Ovary (tissue), 3 donors: ENCODE data around the gene PSMD14.

Experiments used
- CTCF ChIP-seq, 3 donors: fragments of 450-650 bp in 2 of 3; fragments of 200-600 bp in 1 of 3; IDR thresholded peaks; one replicate each; pipeline versions ENCODE4 v1.5.1 to v1.8.0; 2016 to 2022; ENCODE audit warnings: antibody characterized with exemption in 3 of 3, mild to moderate bottlenecking in 1 of 3
- POLR2A ChIP-seq: fragments of 450-650 bp; IDR thresholded peaks from one replicate; pipeline ENCODE4 v1.6.1; 2017; ENCODE audit warnings: antibody characterized with exemption, mild to moderate bottlenecking, moderate library complexity
- donor health status: DM: no; HTN: no; CAD: no.

- no peak for TF ChIP-seq POLR2A
- no peak for TF ChIP-seq CTCF (IDR thresholded peaks at IDR 0.05)
Measured at GRCh38 chr2:161426922-161427663, 118.9 kb downstream of the PSMD14 start.
